Activated T-helper 17 cell treated with anti-CD3 and anti-CD28 coated beads, Interleukin-2, amount 50 U/mL, for 72 hours (primary cell): ENCODE measurements around the gene TIMM22. TPM values are rescaled to one million over a fixed set of nuclear protein-coding genes. Genes with fewer than 3 reads are reported as not detected.

ENCODE experiments used
- total RNA-seq, 2 donors: library from RNA; stranded (reverse); gene quantifications; one replicate each; pipeline ENCODE4 v1.2.3, GENCODE V29; 2022

The TIMM22 gene
- total RNA-seq, 2 donors from 2014 or later: 6.6 to 12.9 TPM

Other genes with a start within 250 kb of the TIMM22 start
- gene GEMIN4, start 244.9 kb upstream of the TIMM22 start, total RNA-seq: 10 to 100 TPM; 40.7 to 54.4 TPM
- 10 to 100 TPM; 41.5 to 59.0 TPM for gene GLOD4, start 214.8 kb upstream of the TIMM22 start, total RNA-seq
- gene MRM3, start 214.8 kb upstream of the TIMM22 start, total RNA-seq: 10 to 100 TPM; 19.9 to 30.0 TPM
- gene NXN, start 17.4 kb upstream of the TIMM22 start, total RNA-seq: under 1 TPM; 0.37 to 0.95 TPM
- gene ABR, start 182.9 kb downstream of the TIMM22 start, total RNA-seq: 10 to 100 TPM; 71.4 to 87.2 TPM